ENCODE measurements around the gene MMP21.

MMP21 gene

DNA sequence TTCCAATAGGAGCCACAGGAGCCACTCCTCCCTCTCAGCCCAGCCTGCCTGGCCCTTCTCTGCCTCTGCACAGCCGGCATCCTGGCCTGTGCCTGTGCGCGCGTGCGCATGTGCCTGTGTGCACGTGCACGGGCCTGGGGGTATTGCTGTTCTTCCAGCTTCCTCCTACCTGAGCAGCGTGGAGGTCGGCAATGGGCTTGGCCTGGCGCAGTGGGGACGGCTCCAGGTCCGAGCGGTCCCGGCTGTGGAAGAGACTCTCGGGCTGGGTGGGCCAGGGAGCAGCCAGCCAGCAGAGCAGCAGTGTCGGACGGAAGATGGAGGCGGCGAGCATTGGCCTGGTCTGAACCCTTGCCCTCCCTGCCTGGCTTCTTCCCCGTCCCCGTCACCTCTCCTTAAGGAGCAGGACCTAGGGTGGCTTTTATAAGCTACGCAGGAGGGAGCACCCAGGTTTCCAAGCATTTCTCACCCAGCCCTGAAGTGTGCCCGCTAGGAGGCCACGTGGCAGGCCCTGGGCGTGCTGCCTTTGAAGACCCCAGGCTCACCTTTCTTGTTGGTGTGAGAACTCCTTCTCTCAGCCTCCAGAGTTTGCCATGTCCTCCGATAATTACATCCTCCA lies at the start of gene MMP21:
MMP21 (minus strand) TSS at position 331 of the 616 bp plus-strand sequence; CDS start at position 331, 0 bp downstream.
- no peak for DNase-seq

GRCh38 chr10:125824736-125825135 lies 49.1 kb upstream of the MMP21 start:
- no peak for DNase-seq

DNA sequence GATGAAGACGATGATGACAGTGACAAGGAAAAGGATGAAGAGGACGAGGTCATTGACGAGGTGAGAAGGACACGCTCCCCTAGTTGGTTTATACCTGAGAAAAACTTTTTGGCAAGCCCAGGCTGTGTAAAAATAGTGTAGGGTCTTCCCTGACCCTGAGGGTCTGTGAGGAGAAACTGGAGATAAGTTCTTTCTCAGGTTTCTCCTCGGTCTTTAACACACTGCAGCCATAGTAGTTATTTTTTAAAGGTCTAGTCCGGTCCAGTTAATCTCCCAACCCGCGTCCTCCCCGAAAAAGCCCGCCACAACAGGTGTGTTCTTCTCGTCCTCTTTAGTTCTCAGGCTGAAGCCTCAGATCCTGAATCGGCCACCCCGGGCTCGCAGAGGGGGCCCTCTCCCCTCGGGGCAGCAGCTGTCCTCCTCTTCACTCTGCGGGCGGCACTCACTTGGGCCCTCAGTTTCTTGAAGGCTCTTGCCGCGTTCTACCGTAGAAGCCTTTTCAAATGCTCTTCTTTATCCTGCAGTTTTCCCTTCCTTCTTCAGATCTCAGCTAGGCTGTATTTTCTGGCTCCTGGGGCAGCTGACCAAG lies 48.1 kb upstream of the MMP21 start:
- DNase-seq, result no peak

- peak; percentile 38 to 64 for DNase-seq
Measured at GRCh38 chr10:125822878-125823662, 47.4 kb upstream of the MMP21 start, which contains the start of the genes BCCIP and UROS. TSS of gene BCCIP (plus strand) at chr10:125823546. CDS start at chr10:125823558, 12 bp downstream. TSS of gene UROS (minus strand) at chr10:125823258. CDS start at chr10:125816499, 6,759 bp downstream.

DNA sequence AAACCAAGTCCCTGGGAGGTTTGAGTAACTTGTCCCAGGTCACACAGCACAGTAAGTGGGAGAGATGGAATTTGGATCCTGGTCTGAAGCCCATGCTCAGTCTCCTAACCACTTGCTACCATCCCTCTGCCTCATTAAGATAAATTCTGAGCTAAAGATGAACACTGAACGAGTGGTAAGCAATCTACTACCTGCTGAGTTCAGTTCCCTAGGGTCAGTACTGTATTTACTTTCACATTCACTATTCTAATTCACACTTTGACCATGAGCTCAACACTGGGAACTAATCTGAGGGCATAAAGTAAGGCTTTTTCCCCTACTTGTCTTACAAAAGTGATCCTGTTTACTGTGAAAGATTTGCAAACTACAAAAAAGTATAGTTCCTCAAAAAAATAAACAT lies 45.1 kb upstream of the MMP21 start:
- DNase-seq, result no peak

GRCh38 chr10:125817337-125817946 lies 41.8 kb upstream of the MMP21 start:
- no peak for DNase-seq

DNA sequence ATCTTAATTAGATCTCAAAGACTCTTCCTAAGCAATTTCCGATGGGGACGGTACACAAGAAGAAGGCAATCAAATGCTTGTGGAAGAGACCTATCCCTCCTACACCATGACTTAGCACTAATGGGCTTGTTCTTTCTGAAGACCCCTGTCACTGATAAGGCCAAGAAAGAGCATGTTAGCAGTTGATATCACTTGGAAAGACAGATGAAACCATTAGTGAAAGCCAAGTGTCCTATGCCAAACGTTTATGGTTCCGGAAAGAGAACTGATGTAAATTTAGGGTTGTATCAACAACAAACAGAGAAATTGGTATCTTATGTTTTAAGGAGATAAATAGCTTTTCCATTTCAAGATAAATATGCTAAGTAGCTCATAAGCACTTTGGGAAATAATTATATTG lies 40.9 kb upstream of the MMP21 start:
- DNase-seq, result no peak

- DNase-seq, result no peak
Measured at GRCh38 chr10:125815764-125816163, 40.1 kb upstream of the MMP21 start.

DNA sequence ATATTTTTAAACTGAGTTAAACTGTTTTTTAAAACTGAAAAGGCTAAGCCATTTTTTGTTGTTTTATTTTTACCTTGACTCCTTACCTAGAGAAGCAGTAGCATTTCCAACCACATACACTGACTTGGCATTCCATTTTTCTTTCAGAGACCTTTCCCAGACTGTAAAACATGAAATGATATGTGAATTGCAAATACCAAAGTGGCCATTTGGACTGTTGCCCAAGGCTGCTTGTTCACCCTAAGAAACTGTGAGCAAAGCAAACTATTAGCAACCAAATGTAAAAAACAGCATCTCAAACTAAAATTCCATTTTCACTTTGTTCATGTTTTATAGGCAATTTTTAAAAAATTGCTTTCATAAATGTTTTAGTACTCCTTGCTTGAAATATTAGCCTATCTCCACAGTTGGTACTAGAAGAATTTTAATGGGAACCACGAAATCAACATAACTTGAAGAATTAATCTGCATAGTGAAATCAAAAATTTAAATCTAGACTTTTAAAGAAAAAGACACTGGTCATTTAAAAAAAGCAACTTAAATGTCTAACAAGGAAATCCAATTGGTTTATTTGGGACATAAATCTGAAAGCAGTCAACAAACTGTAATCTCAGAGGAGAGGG lies 36.6 kb upstream of the MMP21 start:
- DNase-seq, result no peak

DNA sequence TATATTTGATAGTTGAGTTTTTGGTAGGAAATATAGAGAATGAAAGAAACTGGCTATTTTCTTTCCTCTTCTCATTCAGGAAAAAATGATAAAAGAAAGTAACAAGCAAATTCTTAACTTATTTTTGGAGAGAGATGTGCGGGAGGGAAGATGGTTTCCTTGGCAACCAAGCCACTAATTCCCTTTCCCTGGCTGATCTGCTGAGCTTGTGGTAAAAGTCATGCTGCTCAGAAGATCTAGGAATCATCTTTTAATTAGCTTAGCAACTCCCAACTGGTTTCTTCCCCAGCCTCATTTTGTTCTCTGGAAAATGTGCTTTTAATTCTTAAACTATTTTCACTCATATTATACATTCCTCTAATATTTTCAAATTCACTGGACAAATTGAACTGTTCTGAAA lies 35.6 kb upstream of the MMP21 start:
- no peak for DNase-seq

- DNase-seq, result no peak
Measured at GRCh38 chr10:125808047-125808446, 32.4 kb upstream of the MMP21 start.

- no peak for DNase-seq
Measured at GRCh38 chr10:125802739-125803138, 27.1 kb upstream of the MMP21 start.

GRCh38 chr10:125802131-125802530 lies 26.5 kb upstream of the MMP21 start:
- DNase-seq, result no peak

- DNase-seq, result no peak
Measured at GRCh38 chr10:125801574-125801973, 26.0 kb upstream of the MMP21 start.

DNA sequence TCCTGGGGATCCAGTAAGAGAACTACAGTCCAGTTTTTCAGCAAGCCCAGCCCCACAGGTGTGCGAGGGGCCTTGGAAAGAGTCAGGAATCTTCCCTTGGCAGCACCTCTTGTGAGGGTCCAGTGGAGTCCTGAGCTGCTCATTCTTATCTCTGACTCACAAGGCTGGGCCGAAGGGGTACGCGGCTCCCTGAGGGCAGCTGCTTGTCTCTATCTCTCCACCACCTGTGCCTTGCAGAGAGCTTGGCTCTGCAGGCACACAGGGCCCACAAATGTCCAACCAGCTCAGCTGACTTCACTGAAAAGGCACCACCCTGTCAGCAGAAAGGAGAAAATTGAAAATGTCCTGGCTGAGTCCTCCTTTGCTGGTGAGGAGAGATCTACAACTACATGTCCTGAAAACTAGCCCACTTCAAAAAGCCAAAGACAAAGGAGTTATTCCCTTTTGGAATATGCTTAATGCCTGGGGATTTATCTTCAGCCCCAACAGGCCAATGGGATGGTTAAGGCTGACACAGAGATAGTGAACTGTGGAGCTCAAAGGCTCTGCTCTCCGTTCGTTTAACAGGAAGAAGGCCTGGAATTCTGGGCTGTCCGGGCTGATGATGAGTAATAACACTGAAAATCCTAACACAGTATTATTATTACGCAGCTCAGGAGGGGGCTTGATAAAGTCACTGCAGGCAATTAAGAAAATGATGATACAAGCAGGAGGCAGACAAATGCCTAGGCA lies 24.0 kb upstream of the MMP21 start:
- DNase-seq, result no peak

DNA sequence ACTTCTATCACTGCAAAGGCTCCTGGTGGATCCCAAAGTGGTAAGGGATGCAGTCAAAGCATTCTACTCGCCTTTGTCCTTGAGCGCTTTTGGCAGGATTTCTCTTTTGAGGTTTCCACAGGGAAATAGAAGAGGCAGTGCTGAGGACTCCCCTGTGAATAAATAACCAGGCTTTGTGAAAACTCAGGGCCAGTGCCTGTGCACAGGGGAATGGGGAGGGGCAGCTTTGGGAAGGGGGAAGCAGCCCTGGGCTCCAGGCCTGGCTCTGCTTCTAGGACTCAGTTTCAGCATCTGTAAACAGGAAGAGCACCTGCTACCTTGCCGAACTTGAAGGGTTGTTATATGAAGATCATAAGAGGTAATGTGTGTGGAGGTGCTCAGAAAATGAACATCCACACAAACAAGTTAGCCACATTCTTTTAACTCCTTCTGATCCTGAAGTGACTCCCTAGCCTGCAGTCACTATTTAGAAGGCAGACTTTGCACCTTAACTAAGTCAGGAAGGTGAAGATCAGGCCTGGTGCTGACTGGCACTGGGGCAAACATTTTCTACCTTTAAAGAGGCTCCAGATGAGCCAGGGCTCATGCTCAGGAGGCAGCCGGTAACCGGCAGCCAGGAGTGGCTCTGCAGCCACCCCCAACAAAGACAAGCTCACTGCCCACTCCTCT lies 22.5 kb upstream of the MMP21 start:
- DNase-seq, result no peak

- no peak for DNase-seq
Measured at GRCh38 chr10:125797424-125797823, 21.8 kb upstream of the MMP21 start.

DNA sequence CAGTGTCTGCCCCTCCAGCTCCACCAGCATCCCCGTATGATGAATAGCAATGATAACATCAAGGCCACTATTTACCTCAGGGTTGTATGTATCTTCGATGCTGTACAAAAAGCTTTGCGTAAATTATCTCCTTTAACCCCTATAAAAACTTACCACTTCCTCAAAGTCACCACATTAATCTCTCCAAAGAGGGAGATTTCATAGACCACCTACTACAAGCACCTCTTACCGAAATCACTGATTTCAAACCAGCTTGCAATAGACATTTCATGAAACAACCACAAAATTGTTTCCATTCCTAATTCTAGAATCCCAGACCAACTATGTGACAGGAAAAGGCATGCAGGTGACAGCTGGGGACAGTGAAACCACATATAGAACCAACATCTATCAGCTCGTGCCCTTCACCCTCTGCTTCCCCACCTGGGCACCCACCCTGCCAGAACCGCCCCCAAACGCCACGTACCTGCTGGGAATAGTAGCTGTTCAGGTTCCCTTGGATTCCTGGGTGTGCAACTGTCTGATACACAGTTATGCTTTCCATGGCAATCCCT lies 20.1 kb upstream of the MMP21 start:
- DNase-seq, result no peak

DNA sequence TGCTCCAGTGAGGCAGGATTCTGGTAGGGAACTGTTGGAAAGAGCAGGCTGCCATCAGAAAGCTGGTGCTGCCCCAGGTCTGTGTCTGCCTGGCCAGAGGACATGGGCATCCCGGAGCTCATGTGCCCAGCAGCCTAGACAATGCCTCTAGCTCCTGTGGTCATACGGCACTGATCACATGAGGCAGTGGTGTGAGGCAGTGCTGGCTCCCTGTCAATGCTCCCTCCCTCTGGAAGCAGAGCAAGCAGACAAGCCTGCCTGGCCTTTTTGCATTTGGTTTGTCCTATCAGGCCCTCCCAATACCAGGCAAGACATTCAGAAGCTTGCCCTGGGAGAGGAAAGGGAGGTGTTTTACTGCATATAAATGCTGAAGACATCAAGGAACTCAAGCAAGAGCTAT lies 19.5 kb upstream of the MMP21 start:
- DNase-seq, result no peak

- DNase-seq, result no peak
Measured at GRCh38 chr10:125792342-125793300, 17.0 kb upstream of the MMP21 start.
